ENCODE results near the gene SDHA. TPM values are rescaled to one million over a fixed set of nuclear protein-coding genes. Genes with fewer than 3 reads are reported as not detected.

The SDHA gene
- total RNA-seq, 6 experiments from 2014 or later = 92.5 to 114 (median 109) TPM

- Mint-ChIP-seq H3K9me3 (no peaks in the 10 kb centered on the region), H3K27ac (no peak overlapping the region), H3K4me1 (ENCODE audit: low read depth) (peaks cover 8% of the 10 kb centered on the region; the same call in 1 of the 2 replicates), H3K36me3 (ENCODE audit: low read depth) (no peaks in the 10 kb centered on the region), H3K27me3 (ENCODE audit: insufficient read depth) (peaks cover 11% of the 10 kb centered on the region), H3K4me3 (no peak overlapping the region)
- TF ChIP-seq, protein P1, sequence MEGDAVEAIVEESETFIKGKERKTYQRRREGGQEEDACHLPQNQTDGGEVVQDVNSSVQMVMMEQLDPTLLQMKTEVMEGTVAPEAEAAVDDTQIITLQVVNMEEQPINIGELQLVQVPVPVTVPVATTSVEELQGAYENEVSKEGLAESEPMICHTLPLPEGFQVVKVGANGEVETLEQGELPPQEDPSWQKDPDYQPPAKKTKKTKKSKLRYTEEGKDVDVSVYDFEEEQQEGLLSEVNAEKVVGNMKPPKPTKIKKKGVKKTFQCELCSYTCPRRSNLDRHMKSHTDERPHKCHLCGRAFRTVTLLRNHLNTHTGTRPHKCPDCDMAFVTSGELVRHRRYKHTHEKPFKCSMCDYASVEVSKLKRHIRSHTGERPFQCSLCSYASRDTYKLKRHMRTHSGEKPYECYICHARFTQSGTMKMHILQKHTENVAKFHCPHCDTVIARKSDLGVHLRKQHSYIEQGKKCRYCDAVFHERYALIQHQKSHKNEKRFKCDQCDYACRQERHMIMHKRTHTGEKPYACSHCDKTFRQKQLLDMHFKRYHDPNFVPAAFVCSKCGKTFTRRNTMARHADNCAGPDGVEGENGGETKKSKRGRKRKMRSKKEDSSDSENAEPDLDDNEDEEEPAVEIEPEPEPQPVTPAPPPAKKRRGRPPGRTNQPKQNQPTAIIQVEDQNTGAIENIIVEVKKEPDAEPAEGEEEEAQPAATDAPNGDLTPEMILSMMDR (IDR thresholded peaks at IDR 0.05) = no peak
- DNase-seq = no peak
Observed at GRCh38 chr5:192691-192969, 25.5 kb upstream of the SDHA start.

DNA sequence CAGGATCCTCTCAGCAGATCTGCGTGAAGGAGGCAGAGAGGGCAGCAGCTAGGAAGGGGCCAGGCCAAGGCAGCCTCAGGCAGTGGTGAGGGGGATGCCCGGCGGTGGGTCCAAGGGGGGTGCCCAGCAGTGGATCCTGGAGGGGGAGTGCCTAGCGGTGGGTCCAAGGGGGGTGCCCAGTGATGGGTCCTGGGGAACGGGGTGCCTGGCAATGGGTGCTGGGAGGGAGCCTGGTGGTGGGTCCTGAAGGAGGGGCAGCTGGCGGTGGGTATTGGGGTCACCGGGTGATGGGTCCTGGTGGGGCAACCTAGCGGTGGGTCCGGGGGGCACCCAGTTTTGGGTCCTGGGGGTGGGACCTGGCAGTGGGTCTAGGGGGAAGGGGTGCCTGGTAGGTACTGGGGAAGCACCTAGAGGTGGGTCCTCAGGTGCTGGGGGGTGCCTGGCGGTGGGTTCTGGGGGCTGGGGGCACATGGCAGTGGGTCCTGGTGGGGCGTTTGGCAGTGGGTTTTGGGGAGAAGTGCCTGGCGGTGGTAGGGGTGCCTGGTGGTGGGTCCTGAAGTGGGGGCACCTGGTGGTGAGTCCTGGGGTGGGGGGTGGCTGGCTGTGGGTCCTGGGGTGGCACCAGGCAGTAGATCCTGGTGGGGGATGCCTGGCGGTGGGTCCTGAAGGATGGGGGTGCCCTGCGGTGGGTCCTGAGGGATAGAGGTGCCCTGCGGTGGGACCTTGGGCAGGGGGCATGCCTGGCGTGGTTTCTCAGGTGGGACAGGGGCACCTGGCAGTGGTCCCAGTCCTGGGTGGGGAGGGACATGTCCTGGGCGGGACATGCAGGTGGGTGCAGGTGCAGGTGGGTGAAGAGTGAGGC, 24.9 kb upstream of the SDHA start:
- Mint-ChIP-seq H3K27me3 (ENCODE audit: insufficient read depth) (peaks cover 11% of the 10 kb centered on the region), H3K4me3 (no peak overlapping the region), H3K36me3 (ENCODE audit: low read depth) (no peaks in the 10 kb centered on the region), H3K27ac (no peak overlapping the region), H3K9me3 (no peaks in the 10 kb centered on the region), H3K4me1 (ENCODE audit: low read depth) (peaks cover 7% of the 10 kb centered on the region; the same call in 1 of the 2 replicates)
- TF ChIP-seq, protein P1 (IDR thresholded peaks at IDR 0.05) = no peak
- DNase-seq = no peak

DNA sequence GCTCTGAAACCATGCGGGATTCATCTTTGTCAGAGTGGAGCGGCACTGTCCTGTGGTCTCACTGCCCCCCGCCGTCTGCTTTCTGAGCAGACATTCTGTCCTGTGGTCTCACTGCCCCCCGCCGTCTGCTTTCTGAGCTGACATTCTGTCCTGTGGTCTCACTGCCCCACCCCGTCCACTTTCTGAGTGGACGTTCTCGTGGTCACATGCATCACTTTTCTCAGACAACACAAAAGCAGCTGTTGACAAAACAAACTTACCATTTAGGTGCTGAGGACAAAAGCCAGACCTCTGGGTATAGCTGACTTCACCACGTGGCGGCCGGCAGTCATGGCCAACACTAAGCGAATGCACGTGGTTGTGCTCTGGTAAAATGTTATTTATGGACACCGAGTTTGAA, 24.0 kb upstream of the SDHA start:
- DNase-seq = no peak
- Mint-ChIP-seq H3K27ac (no peak overlapping the region), H3K36me3 (ENCODE audit: low read depth) (no peaks in the 10 kb centered on the region), H3K9me3 (no peaks in the 10 kb centered on the region), H3K4me3 (no peak overlapping the region), H3K4me1 (ENCODE audit: low read depth) (no peaks in the 10 kb centered on the region), H3K27me3 (ENCODE audit: insufficient read depth) (peaks cover 11% of the 10 kb centered on the region)
- TF ChIP-seq, protein P1 (IDR thresholded peaks at IDR 0.05) = no peak

DNA sequence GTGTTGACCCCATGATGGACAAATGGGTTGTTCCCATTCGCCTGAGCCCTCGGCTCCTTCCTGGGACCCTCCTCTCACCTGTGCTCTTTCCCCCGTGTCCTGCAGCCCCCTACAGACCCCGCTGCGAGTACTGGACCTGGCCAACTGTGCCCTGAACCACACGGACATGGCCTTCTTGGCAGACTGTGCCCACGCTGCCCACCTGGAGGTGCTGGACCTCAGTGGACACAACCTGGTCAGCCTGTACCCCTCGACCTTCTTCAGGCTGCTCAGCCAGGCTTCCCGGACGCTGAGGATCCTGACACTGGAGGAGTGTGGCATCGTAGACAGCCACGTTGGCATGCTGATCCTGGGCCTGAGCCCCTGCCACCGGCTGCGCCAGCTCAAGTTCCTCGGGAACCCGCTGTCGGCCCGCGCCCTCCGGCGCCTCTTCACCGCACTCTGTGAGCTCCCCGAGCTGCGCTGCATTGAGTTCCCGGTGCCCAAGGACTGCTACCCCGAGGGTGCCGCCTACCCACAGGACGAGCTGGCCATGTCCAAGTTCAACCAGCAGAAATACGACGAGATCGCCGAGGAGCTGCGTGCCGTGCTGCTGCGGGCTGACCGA, 23.4 kb upstream of the SDHA start:
- Mint-ChIP-seq H3K4me1 (ENCODE audit: low read depth) (no peaks in the 10 kb centered on the region), H3K36me3 (ENCODE audit: low read depth) (no peaks in the 10 kb centered on the region), H3K27me3 (ENCODE audit: insufficient read depth) (peaks cover 11% of the 10 kb centered on the region), H3K27ac (no peak overlapping the region), H3K4me3 (no peak overlapping the region), H3K9me3 (no peaks in the 10 kb centered on the region)
- TF ChIP-seq, protein P1 (IDR thresholded peaks at IDR 0.05) = no peak
- DNase-seq = no peak

DNA sequence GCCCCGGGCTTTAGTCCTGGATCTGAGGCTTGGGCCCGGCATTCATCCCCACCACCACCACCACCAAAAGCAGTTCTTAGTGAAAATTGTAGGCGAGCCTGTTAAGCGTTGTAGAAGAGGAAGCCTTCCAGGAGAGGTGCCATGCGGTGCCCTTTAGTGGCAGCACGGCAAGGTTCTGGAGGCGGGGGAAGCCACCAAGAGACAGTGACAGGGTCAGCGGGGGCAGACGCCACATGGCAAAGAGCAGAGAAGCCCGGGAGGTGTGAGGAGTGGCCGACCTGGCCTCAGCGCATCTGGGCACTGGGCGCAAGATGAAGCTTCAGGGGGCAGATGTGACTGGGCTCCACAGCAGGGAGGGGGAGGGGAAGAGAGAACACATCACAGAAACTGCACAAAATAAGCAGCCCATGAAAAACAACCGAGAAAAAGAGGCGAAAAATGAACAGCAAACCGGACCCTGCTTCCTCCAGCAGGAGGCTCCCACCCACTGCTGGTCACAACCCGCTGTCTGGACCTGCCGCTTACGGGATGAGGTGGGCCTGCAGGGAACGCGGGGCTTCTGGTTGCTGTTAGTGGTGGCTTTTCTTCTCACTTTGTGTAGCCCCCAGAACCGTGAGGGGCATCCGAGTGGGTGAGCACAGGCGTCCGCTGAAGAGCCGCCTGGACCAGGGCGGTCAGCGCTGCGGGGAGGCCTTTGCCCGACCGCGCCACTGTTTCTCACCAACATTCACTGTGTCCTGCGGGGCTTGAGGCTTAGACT, 22.5 kb upstream of the SDHA start:
- TF ChIP-seq, protein P1 (IDR thresholded peaks at IDR 0.05) = peak; percentile 38; the same call in 1 of the 2 replicates
- Mint-ChIP-seq H3K27ac (no peak overlapping the region), H3K4me3 (no peak overlapping the region), H3K4me1 (ENCODE audit: low read depth) (no peaks in the 10 kb centered on the region), H3K9me3 (no peaks in the 10 kb centered on the region), H3K27me3 (ENCODE audit: insufficient read depth) (peaks cover 6% of the 10 kb centered on the region), H3K36me3 (ENCODE audit: low read depth) (no peaks in the 10 kb centered on the region)
- no peak for DNase-seq

Measured in HFFc6 (cell line).